Choroid plexus epithelial cell (primary cell): ENCODE data around the gene NETO1.

Experiments used
- DNase-seq: peaks from one replicate; pipeline ENCODE4 v3.0.0-alpha.2; 2010; ENCODE audit warnings: low read depth
- H3K4me3 ChIP-seq: 2 replicates; pipeline ENCODE4 v1.5.1; 2011; ENCODE audit warnings: low read depth, mild to moderate bottlenecking, control low read depth, low read length, moderate library complexity
- TF ChIP-seq, protein P1 (sequence below): conservative IDR thresholded peaks from 2 replicates; pipeline ENCODE4 v1.5.1; 2011; ENCODE audit warnings: low read depth, mild to moderate bottlenecking, control low read depth, inconsistent platforms, low read length, moderate library complexity

Gene NETO1

DNA sequence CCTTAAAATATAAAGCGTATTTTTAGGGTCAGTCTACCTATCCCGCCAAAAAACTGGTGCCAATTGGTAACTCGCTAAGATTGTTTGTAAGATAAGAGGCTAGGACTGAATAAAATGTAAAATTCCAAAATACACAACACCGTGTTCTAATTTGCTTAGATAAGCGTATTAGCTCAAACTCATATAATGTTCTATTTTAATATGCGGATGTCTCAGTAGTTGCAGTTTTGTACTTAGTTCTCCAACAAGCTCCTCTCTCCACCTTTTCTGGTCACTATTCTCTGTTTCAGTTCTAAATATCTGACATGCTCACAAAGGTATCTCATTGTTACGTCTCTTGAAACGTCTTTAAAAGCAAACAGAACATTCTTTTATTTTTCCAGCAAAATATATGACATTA lies 24.0 kb downstream of the NETO1 start:
- TF ChIP-seq, protein P1, sequence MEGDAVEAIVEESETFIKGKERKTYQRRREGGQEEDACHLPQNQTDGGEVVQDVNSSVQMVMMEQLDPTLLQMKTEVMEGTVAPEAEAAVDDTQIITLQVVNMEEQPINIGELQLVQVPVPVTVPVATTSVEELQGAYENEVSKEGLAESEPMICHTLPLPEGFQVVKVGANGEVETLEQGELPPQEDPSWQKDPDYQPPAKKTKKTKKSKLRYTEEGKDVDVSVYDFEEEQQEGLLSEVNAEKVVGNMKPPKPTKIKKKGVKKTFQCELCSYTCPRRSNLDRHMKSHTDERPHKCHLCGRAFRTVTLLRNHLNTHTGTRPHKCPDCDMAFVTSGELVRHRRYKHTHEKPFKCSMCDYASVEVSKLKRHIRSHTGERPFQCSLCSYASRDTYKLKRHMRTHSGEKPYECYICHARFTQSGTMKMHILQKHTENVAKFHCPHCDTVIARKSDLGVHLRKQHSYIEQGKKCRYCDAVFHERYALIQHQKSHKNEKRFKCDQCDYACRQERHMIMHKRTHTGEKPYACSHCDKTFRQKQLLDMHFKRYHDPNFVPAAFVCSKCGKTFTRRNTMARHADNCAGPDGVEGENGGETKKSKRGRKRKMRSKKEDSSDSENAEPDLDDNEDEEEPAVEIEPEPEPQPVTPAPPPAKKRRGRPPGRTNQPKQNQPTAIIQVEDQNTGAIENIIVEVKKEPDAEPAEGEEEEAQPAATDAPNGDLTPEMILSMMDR, result no peak
- no peak for DNase-seq
- H3K4me3 ChIP-seq, result no peak overlapping the region

DNA sequence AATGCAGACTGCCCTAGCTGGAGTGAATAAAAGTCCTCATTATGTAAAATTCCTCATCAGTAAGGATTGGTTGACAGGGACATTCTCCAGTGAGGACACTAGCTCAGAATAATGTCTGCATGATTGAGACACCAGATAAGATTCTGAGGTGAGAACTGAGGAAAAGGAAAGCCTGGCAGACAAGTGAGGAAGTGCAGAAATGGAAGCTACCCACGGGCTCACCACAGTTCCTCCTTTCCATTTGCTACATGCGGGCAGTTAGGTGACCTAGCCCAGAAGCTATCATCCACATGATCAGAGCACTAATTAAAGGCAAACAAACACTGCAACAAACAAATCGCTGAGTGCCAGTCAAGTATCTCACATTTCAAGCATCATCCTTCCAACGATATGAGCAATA lies 27.7 kb downstream of the NETO1 start:
- TF ChIP-seq, protein P1, result no peak
- DNase-seq, result no peak
- H3K4me3 ChIP-seq, result no peak overlapping the region

DNA sequence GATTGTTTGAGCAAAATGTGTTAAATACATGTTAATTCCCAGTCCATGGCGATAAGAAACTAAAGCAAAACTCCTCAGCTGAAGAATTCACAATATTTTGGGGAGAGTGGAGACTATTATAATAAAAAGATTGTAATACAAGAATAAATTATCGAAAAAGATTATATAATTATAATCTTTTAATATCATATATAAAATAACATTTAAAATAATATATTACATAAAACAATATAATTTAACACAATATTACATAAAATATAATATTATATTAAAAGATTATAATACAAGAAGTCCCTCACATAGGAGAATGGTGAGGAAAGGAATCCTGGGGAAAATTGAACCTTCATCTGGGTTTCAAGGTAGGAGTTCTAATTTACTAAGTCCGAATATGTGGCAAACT lies 33.1 kb downstream of the NETO1 start:
- no peak for DNase-seq
- TF ChIP-seq, protein P1, result no peak

DNA sequence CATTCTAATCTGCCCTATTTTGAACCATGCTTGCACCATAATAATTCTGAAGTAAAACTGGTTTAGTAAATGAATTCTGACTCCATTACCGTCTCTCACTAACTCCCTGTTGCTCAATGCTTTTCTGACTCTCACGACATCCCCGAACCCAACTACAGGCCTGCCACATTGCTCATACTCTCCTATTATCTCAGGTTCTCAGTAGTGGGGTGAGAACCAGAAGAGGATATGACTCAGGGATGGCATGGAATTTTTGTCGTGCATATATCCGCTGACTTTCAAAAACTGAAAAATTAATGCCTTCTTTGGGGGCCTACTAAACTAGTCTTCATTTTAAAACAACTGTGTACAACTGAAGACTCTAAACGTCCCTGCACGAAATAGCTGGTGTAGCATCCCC lies 34.3 kb downstream of the NETO1 start:
- TF ChIP-seq, protein P1, result no peak
- no peak overlapping the region for H3K4me3 ChIP-seq
- DNase-seq, result peak; percentile 4

More for the DNA sequence above, 33.1 kb downstream of the NETO1 start:
- no peak overlapping the region for H3K4me3 ChIP-seq

DNA sequence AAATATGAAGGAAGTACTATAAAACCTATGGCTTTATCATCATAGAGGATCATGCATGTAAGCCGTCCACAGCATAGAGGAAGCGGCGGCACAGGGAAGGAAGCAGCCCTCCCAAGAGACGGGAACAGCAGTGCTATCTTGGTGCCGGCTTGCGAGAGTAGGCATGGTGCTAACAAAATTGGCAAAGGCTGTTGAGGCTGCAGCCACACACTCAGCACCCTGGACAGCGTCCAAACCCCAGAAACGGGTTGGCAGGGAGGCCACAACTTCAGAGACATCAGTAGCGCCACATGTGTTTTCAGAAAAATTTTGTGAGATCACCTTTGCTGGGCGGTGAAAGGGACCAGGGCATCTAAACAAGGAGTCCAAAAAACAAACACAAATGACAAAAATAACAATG lies 37.7 kb downstream of the NETO1 start:
- TF ChIP-seq, protein P1, result no peak
- no peak overlapping the region for H3K4me3 ChIP-seq
- DNase-seq, result peak; percentile 26

DNA sequence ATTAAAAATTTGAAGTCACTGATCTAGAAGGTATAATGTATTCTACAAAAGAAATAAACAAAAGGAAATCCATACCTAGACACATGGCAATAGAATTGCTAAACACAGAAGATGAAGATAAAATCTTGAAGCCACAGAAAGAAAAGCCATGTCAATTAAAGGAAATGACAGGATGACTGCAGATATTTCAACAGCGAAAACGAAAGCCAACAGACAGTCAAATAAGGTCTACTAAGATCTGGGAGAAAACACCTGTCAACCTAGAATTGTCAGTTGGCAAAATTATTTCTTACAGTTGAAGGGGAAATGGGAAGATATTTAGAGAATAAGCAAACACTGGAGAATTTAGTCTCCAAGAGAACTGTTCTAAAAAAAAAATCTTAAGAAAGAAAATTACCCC lies 39.2 kb downstream of the NETO1 start:
- TF ChIP-seq, protein P1, result no peak
- no peak for DNase-seq
- H3K4me3 ChIP-seq, result no peak overlapping the region

DNA sequence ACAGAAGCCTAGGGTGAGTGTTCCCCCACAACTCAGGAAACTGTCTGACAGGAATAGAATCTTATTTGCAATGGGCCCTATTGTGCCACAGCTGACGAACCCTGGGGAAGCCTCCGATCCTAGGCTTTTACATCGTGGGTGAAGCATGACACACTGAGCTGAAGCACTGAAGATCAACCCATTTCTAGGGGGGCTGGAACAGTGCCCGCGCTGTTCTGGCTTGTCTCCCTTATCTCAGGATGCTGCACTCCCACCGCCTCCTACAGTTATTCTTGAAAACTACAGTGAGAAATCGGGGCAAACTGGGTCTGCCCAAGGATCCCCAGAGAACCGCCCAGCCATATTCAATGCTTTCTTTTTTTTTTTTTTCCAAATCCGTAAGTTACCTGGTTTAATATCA lies 41.1 kb downstream of the NETO1 start:
- no peak for DNase-seq
- H3K4me3 ChIP-seq, result no peak overlapping the region
- TF ChIP-seq, protein P1, result no peak
